ENCODE results near the gene GUCY1B1.

The GUCY1B1 gene

GRCh38 chr4:155818639-155819038, 59.8 kb downstream of the GUCY1B1 start:
- TF ChIP-seq FOXP2 (optimal IDR thresholded peaks at IDR 0.05; ENCODE audit: control extremely low read depth, extremely low read length, insufficient read depth) (no peak), EZH2 (IDR thresholded peaks at IDR 0.05) (no peak), POLR2AphosphoS5 (IDR thresholded peaks at IDR 0.05; ENCODE audit: borderline replicate concordance, low read depth, low read length) (no peak)
- no peak for DNase-seq (ENCODE audit: low read depth, low spot score)
- Histone ChIP-seq H3K27ac (no peak overlapping the region), H3K4me3 (no peak overlapping the region), H3K9ac (ENCODE audit: insufficient read length) (no peak overlapping the region), H3K9me3 (ENCODE audit: low read depth, low read length) (no peaks in the 10 kb centered on the region), H3K36me3 (ENCODE audit: insufficient read depth, low read length) (no peaks in the 10 kb centered on the region)

GRCh38 chr4:155819066-155819465, 60.2 kb downstream of the GUCY1B1 start:
- no peak overlapping the region for H3K4me3 ChIP-seq
- no peaks in the 10 kb centered on the region for H3K9me3 ChIP-seq (ENCODE audit: low read depth, low read length)
- no peak for DNase-seq (ENCODE audit: low read depth, low spot score)
- no peaks in the 10 kb centered on the region for H3K36me3 ChIP-seq (ENCODE audit: insufficient read depth, low read length)
- H3K27ac ChIP-seq: no peak overlapping the region
- H3K9ac ChIP-seq (ENCODE audit: insufficient read length): no peak overlapping the region
- no peak for TF ChIP-seq FOXP2 (optimal IDR thresholded peaks at IDR 0.05; ENCODE audit: control extremely low read depth, extremely low read length, insufficient read depth)
- TF ChIP-seq EZH2 (IDR thresholded peaks at IDR 0.05): no peak
- no peak for TF ChIP-seq POLR2AphosphoS5 (IDR thresholded peaks at IDR 0.05; ENCODE audit: borderline replicate concordance, low read depth, low read length)

GRCh38 chr4:155820887-155821518, 62.2 kb downstream of the GUCY1B1 start:
- Histone ChIP-seq H3K9me3 (ENCODE audit: low read depth, low read length) (no peaks in the 10 kb centered on the region), H3K27ac (no peak overlapping the region), H3K36me3 (ENCODE audit: insufficient read depth, low read length) (no peaks in the 10 kb centered on the region), H3K4me3 (no peak overlapping the region), H3K9ac (ENCODE audit: insufficient read length) (no peak overlapping the region)
- no peak for DNase-seq (ENCODE audit: low read depth, low spot score)
- TF ChIP-seq FOXP2 (optimal IDR thresholded peaks at IDR 0.05; ENCODE audit: control extremely low read depth, extremely low read length, insufficient read depth): no peak

GRCh38 chr4:155822572-155822971, 63.8 kb downstream of the GUCY1B1 start:
- no peaks in the 10 kb centered on the region for H3K9me3 ChIP-seq (ENCODE audit: low read depth, low read length)
- H3K9ac ChIP-seq (ENCODE audit: insufficient read length): no peak overlapping the region
- H3K27ac ChIP-seq: no peak overlapping the region
- no peak overlapping the region for H3K4me3 ChIP-seq
- no peaks in the 10 kb centered on the region for H3K36me3 ChIP-seq (ENCODE audit: insufficient read depth, low read length)
- no peak for TF ChIP-seq POLR2AphosphoS5 (IDR thresholded peaks at IDR 0.05; ENCODE audit: borderline replicate concordance, low read depth, low read length)
- TF ChIP-seq FOXP2 (optimal IDR thresholded peaks at IDR 0.05; ENCODE audit: control extremely low read depth, extremely low read length, insufficient read depth): no peak
- TF ChIP-seq EZH2 (IDR thresholded peaks at IDR 0.05): no peak
- DNase-seq (ENCODE audit: low read depth, low spot score): no peak

- no peak for DNase-seq (ENCODE audit: low read depth, low spot score)
- TF ChIP-seq EZH2 (IDR thresholded peaks at IDR 0.05): no peak
- no peak for TF ChIP-seq POLR2AphosphoS5 (IDR thresholded peaks at IDR 0.05; ENCODE audit: borderline replicate concordance, low read depth, low read length)
- no peak for TF ChIP-seq FOXP2 (optimal IDR thresholded peaks at IDR 0.05; ENCODE audit: control extremely low read depth, extremely low read length, insufficient read depth)
These were observed 69.8 kb downstream of the GUCY1B1 start for GRCh38 chr4:155828628-155829027.

GRCh38 chr4:155832664-155833063, 73.8 kb downstream of the GUCY1B1 start:
- H3K4me3 ChIP-seq: no peak overlapping the region
- no peak overlapping the region for H3K9ac ChIP-seq (ENCODE audit: insufficient read length)
- no peaks in the 10 kb centered on the region for H3K36me3 ChIP-seq (ENCODE audit: insufficient read depth, low read length)
- no peak for TF ChIP-seq FOXP2 (optimal IDR thresholded peaks at IDR 0.05; ENCODE audit: control extremely low read depth, extremely low read length, insufficient read depth)
- TF ChIP-seq POLR2AphosphoS5 (IDR thresholded peaks at IDR 0.05; ENCODE audit: borderline replicate concordance, low read depth, low read length): no peak
- no peak for TF ChIP-seq EZH2 (IDR thresholded peaks at IDR 0.05)
- H3K9me3 ChIP-seq (ENCODE audit: low read depth, low read length): no peaks in the 10 kb centered on the region
- no peak overlapping the region for H3K27ac ChIP-seq
- no peak for DNase-seq (ENCODE audit: low read depth, low spot score)

More at GRCh38 chr4:155828628-155829027, 69.8 kb downstream of the GUCY1B1 start:
- H3K9ac ChIP-seq (ENCODE audit: insufficient read length): peak overlapping the region; percentile 5
- H3K4me3 ChIP-seq: no peak overlapping the region
- H3K9me3 ChIP-seq (ENCODE audit: low read depth, low read length): no peaks in the 10 kb centered on the region
- H3K36me3 ChIP-seq (ENCODE audit: insufficient read depth, low read length): no peaks in the 10 kb centered on the region
- H3K27ac ChIP-seq: no peak overlapping the region

GRCh38 chr4:155837203-155837796, 78.5 kb downstream of the GUCY1B1 start:
- H3K4me3 ChIP-seq: no peak overlapping the region
- no peaks in the 10 kb centered on the region for H3K36me3 ChIP-seq (ENCODE audit: insufficient read depth, low read length)
- TF ChIP-seq POLR2AphosphoS5 (IDR thresholded peaks at IDR 0.05; ENCODE audit: borderline replicate concordance, low read depth, low read length): no peak
- no peak for TF ChIP-seq FOXP2 (optimal IDR thresholded peaks at IDR 0.05; ENCODE audit: control extremely low read depth, extremely low read length, insufficient read depth)
- no peak for TF ChIP-seq EZH2 (IDR thresholded peaks at IDR 0.05)
- no peak for DNase-seq (ENCODE audit: low read depth, low spot score)
- H3K9me3 ChIP-seq (ENCODE audit: low read depth, low read length): no peaks in the 10 kb centered on the region
- no peak overlapping the region for H3K27ac ChIP-seq
- no peak overlapping the region for H3K9ac ChIP-seq (ENCODE audit: insufficient read length)

- H3K4me3 ChIP-seq: no peak overlapping the region
- H3K36me3 ChIP-seq (ENCODE audit: insufficient read depth, low read length): no peaks in the 10 kb centered on the region
- H3K27ac ChIP-seq: no peak overlapping the region
- DNase-seq (ENCODE audit: low read depth, low spot score): no peak
- H3K9me3 ChIP-seq (ENCODE audit: low read depth, low read length): no peaks in the 10 kb centered on the region; the same call in 1 of the 2 replicates
- TF ChIP-seq POLR2AphosphoS5 (IDR thresholded peaks at IDR 0.05; ENCODE audit: borderline replicate concordance, low read depth, low read length) (no peak), FOXP2 (optimal IDR thresholded peaks at IDR 0.05; ENCODE audit: control extremely low read depth, extremely low read length, insufficient read depth) (no peak), EZH2 (IDR thresholded peaks at IDR 0.05) (no peak)
- H3K9ac ChIP-seq (ENCODE audit: insufficient read length): no peak overlapping the region
These were observed 83.3 kb downstream of the GUCY1B1 start for GRCh38 chr4:155842080-155842479.

All from SK-N-MC (cell line).